ENCODE data around the gene SLC19A1.

The SLC19A1 gene

GRCh38 chr21:45475797-45476570, 66.3 kb downstream of the SLC19A1 start:
- no peak for DNase-seq

DNA sequence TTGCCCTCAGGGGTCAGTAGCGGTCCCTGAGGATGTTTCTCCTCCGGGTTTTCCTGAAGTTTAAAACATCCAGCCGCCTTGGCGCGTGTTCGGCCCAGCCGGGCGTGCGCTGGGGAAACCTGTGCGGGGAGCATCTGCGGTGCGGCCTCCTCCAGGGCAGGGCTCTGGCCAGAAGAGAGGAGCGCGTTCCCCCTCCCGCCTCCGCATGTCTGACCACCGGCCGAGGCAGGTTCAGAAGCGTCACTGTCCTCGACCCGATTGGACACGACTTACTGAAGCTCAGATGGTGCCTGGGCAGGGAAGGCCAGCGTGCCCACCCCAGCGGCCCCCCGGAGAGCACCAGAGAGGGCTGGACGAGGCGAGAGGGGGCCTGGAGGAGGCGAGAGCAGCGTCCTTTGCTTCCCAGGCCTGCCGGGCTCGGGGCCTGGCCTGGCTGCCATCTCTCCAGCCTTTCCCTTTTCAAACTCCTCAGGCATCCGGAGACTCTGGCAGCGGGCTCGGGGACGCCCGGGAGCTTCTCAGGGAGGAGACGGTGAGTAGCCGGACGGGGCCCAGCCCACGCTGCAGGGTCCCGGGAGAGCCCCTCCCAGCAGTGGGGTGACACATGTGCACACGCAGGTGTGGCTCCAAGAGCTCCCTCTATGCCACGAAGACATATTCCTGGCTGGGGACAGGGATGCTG, 67.1 kb downstream of the SLC19A1 start:
- DNase-seq, result no peak

DNA sequence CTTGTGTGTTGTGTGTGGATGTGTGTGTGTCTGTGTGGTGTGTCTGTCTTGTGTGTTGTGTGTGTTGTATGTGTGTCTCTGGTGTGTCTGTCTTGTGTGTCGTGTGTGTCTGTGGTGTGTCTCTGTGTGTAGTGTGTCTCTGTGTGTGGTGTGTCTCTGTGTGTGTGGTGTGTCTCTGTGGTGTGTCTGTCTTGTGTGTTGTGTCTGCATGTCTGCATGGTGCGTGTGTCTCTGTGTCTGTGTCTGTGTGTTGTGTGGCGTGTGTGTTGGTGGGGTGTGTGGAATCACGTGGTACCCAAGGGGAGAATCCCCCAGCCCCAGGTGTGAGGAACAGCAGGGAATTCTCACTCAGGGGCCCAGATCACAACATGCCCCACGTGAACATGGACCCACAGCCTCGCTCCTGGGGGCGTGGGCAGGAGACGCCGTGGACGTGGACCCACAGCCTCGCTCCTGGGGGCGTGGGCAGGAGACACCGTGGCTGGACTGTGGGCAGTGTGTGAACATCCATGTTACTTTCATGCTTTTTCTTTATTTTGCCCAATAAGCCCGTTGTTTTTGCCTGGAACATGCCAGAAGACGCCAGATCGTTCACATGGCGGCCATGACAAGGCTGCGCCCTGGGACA, 67.8 kb downstream of the SLC19A1 start:
- DNase-seq, result no peak

DNA sequence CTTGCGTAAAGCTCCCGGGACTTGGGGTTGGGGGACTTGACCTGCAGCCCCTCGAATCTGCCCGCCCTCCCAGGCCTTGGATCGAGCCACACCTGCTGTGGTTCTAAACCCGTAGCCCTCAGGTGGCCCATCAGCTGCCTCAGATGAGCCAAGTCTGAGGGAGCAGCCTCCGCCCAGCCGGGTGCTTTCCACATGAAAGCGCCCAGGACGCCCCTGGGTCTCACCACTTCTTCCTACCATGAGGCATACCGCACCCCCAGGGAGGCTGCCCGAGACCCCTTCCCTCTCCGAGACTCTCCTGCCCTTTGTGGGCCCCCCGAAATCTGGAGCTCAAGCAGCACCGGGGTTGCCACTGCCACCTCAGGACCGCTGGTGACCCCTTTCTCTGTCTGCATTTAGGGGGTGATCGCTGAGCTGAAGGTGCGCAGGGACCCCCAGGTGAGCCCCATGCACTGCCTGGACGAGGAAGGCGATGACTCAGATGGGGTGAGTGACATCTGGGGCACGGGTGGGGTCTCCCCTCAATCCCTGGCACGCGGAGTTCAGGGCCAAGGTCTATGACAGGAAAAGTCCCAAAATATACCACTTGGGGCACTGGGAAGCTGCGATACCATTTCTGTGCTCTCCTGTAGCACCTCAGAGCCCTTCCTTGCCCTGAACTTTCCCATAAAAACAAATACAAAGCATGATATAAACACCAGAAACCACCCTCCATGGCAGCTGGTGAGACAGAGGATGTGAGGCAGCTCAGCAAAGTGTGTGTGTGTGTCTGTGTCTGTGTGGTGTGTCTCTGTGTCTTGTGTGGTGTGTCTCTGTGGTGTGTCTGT, 68.5 kb downstream of the SLC19A1 start:
- no peak for DNase-seq

GRCh38 chr21:45472445-45473365, 69.5 kb downstream of the SLC19A1 start:
- DNase-seq, result no peak

GRCh38 chr21:45471525-45472221, 70.6 kb downstream of the SLC19A1 start:
- no peak for DNase-seq

DNA sequence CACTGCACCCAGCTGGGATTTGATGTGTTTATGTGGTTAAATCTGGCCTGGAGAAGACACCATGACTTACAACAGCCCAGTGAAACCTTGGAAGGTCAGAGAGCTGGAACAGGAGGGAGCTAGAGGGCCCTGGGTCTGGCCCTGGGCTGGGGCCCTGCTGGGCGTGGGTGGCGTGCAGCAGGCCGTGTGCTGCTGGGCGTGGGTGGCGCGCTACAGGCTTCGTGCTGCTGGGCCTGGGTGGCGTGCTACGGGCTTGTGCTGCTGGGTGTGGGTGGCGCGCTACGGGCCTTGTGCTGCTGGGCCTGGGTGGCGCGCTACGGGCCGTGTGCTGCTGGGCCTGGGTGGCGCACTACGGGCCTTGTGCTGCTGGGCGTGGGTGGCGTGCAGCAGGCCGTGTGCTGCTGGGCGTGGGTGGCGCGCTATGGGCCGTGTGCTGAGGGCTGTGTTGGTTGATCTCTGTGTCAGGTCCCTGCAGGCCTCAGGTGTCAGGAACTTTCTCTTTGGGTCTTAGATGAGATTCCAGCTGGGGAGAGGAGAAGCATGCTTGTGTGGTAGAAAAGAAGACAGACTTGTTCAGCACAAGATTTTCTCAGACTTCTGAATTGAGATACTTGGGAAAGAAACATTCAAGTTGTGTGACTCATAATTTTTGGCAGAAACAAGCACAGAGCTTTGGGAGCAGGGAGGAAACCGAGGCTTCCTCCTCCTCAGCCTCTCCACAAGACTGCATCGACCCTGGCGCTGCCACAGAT, 71.3 kb downstream of the SLC19A1 start:
- DNase-seq, result no peak

GRCh38 chr21:45470087-45470515, 72.1 kb downstream of the SLC19A1 start:
- DNase-seq, result no peak

GRCh38 chr21:45469273-45470086, 72.8 kb downstream of the SLC19A1 start:
- DNase-seq, result no peak

DNA sequence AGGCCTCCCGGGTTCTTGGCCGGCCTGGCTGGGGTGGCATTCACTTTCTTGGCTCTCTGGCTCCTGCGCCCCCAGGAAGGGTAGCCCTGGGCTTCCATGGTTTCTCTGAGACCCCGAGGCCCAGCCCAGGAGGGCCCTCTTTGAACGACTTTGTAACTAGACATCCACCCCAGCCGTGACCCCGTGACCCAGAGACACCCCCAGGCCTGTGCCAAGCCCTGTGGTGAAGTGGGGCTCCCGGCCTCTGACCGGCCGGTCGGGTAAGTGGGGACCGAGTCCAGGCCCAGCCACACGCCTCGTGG, 73.3 kb downstream of the SLC19A1 start:
- no peak for DNase-seq

DNA sequence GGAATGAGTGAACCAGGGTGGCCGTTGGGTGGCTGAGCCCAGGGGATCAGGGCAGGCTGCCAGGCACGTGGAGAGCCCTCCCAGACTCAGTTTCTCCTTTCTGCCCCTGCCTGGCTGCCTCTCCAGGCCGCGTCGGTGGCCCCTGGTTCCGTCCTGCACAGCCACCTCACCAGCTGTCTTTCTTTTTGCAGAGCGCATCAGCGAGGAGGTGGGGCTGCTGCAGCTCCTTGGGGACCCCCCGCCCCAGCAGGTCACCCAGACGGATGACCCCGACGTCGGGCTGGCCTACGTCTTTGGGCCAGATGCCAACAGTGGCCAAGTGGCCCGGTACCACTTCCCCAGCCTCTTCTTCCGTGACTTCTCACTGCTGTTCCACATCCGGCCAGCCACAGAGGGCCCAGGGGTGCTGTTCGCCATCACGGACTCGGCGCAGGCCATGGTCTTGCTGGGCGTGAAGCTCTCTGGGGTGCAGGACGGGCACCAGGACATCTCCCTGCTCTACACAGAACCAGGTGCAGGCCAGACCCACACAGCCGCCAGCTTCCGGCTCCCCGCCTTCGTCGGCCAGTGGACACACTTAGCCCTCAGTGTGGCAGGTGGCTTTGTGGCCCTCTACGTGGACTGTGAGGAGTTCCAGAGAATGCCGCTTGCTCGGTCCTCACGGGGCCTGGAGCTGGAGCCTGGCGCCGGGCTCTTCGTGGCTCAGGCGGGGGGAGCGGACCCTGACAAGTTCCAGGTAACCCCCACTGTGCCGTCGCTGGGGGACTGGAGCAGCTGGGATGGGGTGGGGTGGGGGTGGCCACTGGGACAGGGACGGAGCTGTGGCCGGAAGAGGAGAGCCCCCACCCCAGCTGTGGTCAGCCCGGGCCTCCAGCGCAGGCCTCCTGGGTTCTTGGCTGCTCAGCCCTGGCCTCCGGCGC, 73.9 kb downstream of the SLC19A1 start:
- DNase-seq, result no peak

DNA sequence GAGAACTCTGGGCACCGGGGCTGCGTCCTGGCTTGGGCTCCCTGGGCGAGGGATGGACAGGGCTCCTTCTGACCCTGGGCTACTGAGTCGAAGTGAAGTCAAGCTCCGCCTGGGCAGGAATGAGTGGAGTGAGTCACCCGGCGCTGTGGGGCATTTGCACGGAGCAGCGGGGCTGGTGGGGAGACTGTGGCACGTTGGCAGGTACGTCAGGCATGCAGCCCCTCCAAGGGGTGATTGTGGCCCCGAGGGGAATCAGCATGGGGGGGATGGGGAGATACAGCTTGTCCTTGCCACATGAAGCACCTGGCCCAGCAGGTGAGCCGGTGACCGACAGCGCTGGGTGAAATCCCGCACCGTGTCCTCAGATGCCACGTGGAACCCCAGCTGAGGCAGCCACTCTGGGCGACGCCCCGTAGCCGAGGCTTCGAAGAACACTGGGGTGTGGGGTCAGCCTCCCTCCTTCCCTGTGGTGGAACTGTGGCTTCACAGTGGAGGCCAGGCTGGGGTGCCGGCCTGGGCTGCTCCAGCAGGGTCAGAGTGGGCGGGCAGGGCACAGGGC, 74.9 kb downstream of the SLC19A1 start:
- DNase-seq, result no peak

DNA sequence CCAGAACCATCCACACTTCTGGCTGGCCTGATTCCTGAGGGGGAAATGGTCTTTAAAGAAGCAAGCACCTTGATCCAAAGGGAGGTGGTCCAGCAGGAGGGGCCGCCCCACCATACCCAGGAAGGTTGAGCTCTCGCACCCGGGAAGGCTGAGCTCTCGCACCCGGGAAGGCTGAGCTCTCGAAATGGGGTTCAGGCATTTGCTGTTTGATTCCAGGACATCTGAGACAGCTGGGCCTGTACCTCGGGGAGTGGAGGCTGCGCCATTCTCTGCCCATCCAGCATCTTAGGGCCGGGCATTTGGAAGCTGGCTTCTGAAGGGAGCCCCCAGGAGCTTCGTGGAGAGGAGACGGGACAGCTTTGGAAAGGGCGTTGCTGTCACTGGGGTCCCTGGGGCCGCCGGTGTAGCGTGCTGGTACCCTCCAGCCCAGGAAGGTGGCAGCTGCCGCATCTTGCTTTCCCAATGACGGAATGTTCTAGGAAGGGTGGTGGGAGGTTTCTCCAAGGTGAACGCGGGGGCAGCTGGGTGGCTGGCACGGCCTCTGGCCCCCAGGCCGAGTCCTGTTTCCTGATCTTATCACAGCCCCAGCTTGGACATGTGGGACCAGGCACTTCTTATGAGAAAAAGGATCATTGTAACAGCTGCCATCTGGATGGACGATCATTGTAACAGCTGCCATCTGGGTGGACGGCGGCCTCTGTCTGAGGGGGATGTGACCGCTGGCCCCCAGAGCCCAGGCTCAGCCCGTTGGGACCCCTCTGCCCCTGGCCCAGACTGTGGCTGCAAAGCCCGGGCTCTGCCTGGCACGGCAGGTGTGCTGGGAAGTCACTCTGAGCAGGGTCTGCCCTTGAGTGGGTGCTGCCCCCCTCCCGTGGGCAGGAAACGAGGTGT, 75.7 kb downstream of the SLC19A1 start:
- no peak for DNase-seq

DNA sequence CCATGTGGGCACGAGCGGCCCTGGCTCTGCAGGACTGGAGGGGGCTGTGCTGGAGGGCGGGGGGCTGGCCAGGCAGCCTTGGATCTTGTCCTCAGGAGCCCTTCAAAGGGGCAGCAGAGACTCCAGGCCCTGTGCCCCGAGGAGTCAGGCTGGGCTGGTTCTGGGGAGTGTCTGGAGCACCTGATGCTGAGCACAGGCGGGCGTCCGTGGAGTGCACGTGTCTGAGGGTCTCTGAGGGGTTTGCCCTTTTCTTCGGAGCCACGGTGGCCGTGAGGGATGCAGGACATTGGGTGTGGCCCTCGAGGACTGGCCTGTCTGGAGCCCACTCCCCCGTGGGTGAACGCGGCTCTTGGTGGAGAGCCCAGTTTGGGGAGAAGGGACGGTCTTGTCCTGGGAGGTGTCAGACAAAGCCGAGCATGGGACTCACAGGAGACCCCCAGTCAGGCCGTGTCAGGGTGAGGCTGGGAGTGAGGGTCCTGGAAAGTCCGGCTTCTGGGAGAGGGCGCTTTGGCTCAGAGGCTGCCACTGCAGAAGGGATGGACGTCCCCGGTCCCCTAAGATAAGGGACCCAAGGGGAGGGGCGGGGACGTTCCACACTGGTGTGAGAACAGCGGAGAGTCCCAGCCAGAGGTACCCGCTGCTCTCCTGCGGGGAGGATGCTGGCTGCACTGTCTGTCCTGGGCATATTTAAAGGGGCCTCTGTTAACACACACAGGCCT, 76.5 kb downstream of the SLC19A1 start:
- DNase-seq, result no peak

- DNase-seq, result no peak
These were observed 77.1 kb downstream of the SLC19A1 start for GRCh38 chr21:45465105-45465504.

- no peak for DNase-seq
These were observed 77.9 kb downstream of the SLC19A1 start for GRCh38 chr21:45464309-45464708.

GRCh38 chr21:45463871-45464270, 78.4 kb downstream of the SLC19A1 start:
- DNase-seq, result no peak

Data from activated gamma-delta T cell treated with Interleukin-2 at 50 U/mL for 16 hours (primary cell).